Frontal cortex (tissue), 4 donors: ENCODE measurements around the gene PPP5C. TPM values are rescaled to one million over a fixed set of nuclear protein-coding genes. Genes with fewer than 3 reads are reported as not detected.
A peak's percentile ranks its signal among the peaks of the same experiment; 100 is the strongest.
"Not testable (repeated sequence)": the region's sequence is repeated elsewhere in the genome, so short reads cannot be mapped to it uniquely, and the experiment has no call there.

ENCODE experiments used
- DNase-seq, 2 donors: peaks; one replicate each; pipeline ENCODE4 v3.0.0; 2012; ENCODE audit warnings: low spot score in 2 of 2
- FAIRE-seq: peaks from 2 replicates; lab custom pipeline; 2012; peaks lifted over from hg19 to GRCh38; lab: Jason Lieb, UNC
- small RNA-seq: library from RNA; depleted of rRNA; stranded (forward); fragments of <200 nt; gene quantifications from one replicate; pipeline ENCODE3, GENCODE V24; 2014
- total RNA-seq: library from RNA; depleted of rRNA; stranded (reverse); fragments of >200 nt; gene quantifications from one replicate; pipeline ENCODE4 v1.2.3, GENCODE V29; 2014
- donor health status: control.
- donor health status: control.
- donor health status: control.

PPP5C gene
- total RNA-seq, 1 donor from 2014 or later = 67.3 TPM

- DNase-seq = no peak
- FAIRE-seq = no peak
Observed at GRCh38 chr19:46420056-46420455, 73.2 kb downstream of the PPP5C start.

GRCh38 chr19:46422344-46422743 is 75.5 kb downstream of the PPP5C start:
- DNase-seq (no peak), FAIRE-seq (no peak)

- FAIRE-seq = no peak
- no peak for DNase-seq
Observed at GRCh38 chr19:46423188-46423587, 76.3 kb downstream of the PPP5C start.

GRCh38 chr19:46426035-46426505 is 79.2 kb downstream of the PPP5C start:
- no peak for DNase-seq
- FAIRE-seq = no peak

- no peak for FAIRE-seq
- DNase-seq = peak; percentile 68 to 79
Observed at GRCh38 chr19:46426506-46427162, 79.7 kb downstream of the PPP5C start.

- no peak for DNase-seq
- FAIRE-seq = no peak
Observed at GRCh38 chr19:46427518-46428045, 80.7 kb downstream of the PPP5C start.

- DNase-seq = peak; percentile 71 to 84
- FAIRE-seq = no peak
Observed at GRCh38 chr19:46428239-46429135, 81.6 kb downstream of the PPP5C start, which contains the start of gene PNMA8C. PNMA8C (minus strand) TSS chr19:46428936; CDS start chr19:46428359, 577 bp downstream.

- no peak for FAIRE-seq
- DNase-seq = no peak
Observed at GRCh38 chr19:46429999-46430398, 83.1 kb downstream of the PPP5C start.

GRCh38 chr19:46431824-46432223 is 84.9 kb downstream of the PPP5C start:
- no peak for DNase-seq

GRCh38 chr19:46433470-46433869 is 86.6 kb downstream of the PPP5C start:
- FAIRE-seq, DNase-seq: not testable (repeated sequence)

More at GRCh38 chr19:46431824-46432223, 84.9 kb downstream of the PPP5C start:
- FAIRE-seq = no peak

GRCh38 chr19:46435009-46435408 is 88.1 kb downstream of the PPP5C start:
- DNase-seq (no peak), FAIRE-seq (no peak)

GRCh38 chr19:46435689-46436088 is 88.8 kb downstream of the PPP5C start:
- not testable (repeated sequence) for DNase-seq, FAIRE-seq

Small RNAs within 50 kb of the gene (small RNA-seq; reads per million reads assigned to genes)
- not detected for gene RNU6-924P

Other genes starting within 250 kb of the PPP5C start
- not detected for gene IGFL3, start 222.4 kb upstream of the PPP5C start, total RNA-seq
- gene IGFL2, start 198.8 kb upstream of the PPP5C start, total RNA-seq = 0.82 TPM
- gene IGFL1, start 117.3 kb upstream of the PPP5C start, total RNA-seq = not detected
- gene HIF3A, start 50.0 kb upstream of the PPP5C start, total RNA-seq = 3.3 TPM
- gene CCDC8, start 66.5 kb downstream of the PPP5C start, total RNA-seq = 2.4 TPM
- gene PNMA8C, start 81.8 kb downstream of the PPP5C start, total RNA-seq = 31.8 TPM
- 68.1 TPM for gene PNMA8A, start 124.5 kb downstream of the PPP5C start, total RNA-seq
- 17.1 TPM for gene PNMA8B, start 148.8 kb downstream of the PPP5C start, total RNA-seq